ENCODE data around the gene CIP2A.

GRCh38 chr3:108503722-108504121, 85.5 kb downstream of the CIP2A start:
- TF ChIP-seq, protein P1, sequence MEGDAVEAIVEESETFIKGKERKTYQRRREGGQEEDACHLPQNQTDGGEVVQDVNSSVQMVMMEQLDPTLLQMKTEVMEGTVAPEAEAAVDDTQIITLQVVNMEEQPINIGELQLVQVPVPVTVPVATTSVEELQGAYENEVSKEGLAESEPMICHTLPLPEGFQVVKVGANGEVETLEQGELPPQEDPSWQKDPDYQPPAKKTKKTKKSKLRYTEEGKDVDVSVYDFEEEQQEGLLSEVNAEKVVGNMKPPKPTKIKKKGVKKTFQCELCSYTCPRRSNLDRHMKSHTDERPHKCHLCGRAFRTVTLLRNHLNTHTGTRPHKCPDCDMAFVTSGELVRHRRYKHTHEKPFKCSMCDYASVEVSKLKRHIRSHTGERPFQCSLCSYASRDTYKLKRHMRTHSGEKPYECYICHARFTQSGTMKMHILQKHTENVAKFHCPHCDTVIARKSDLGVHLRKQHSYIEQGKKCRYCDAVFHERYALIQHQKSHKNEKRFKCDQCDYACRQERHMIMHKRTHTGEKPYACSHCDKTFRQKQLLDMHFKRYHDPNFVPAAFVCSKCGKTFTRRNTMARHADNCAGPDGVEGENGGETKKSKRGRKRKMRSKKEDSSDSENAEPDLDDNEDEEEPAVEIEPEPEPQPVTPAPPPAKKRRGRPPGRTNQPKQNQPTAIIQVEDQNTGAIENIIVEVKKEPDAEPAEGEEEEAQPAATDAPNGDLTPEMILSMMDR (IDR thresholded peaks at IDR 0.05), result no peak
- TF ChIP-seq POLR2A (IDR thresholded peaks at IDR 0.05), result no peak

Measured in esophagus squamous epithelium (tissue), 4 donors.